Measurements from ENCODE around the gene GMPS. TPM values are rescaled to one million over a fixed set of nuclear protein-coding genes. Genes with fewer than 3 reads are reported as not detected.

Gene GMPS
- total and polyA plus RNA-seq, 2 of the 8 experiments (the other 6 are each of a cell fraction or from before 2014, with no cell fraction given): 57.7 to 175 TPM

- no peak overlapping the region for H4K5ac ChIP-seq (ENCODE audit: insufficient read length, low read depth, low read length)
- H2BK20ac ChIP-seq (ENCODE audit: low read length): no peak overlapping the region
- ChIA-PET POLR2A (ENCODE audit: partially characterized antibody) (no interaction called here), CTCF (ENCODE audit: partially characterized antibody) (no interaction called here)
- peaks cover 0 to 7% (median 3%) of the 10 kb centered on the region in 4 experiments; a peak in 4 of 7 replicates for H3K4me1 ChIP-seq (replicated peaks in 1 of 4; ENCODE audit: control insufficient read depth in 3 of 4, insufficient read depth in 4 of 4, low read length in 3 of 4)
- no peak overlapping the region for H3K4me2 ChIP-seq (ENCODE audit: insufficient read depth in 1 of 2, low read depth in 2 of 2, low read length in 2 of 2)
- H4K20me1 ChIP-seq (replicated peaks in 1 of 2; ENCODE audit: control insufficient read depth in 1 of 2, insufficient read depth in 2 of 2, low read length in 2 of 2): peaks cover 0 to 3% of the 10 kb centered on the region in 2 experiments
- no peak overlapping the region for H3K14ac ChIP-seq (ENCODE audit: insufficient read length)
- no peak overlapping the region for H4K91ac ChIP-seq (replicated peaks; ENCODE audit: insufficient read length, low read length)
- H3K23me2 ChIP-seq (ENCODE audit: low read depth, low read length): peaks cover 1% of the 10 kb centered on the region; the same call in 1 of the 2 replicates
- no peak overlapping the region for H2BK120ac ChIP-seq (replicated peaks; ENCODE audit: low read depth, low read length)
- H3K79me2 ChIP-seq (ENCODE audit: control insufficient read depth in 1 of 2, insufficient read depth in 2 of 2, low read length in 2 of 2): peaks cover 7 to 44% of the 10 kb centered on the region in 2 experiments
- H2AFZ ChIP-seq (ENCODE audit: low read length): no peak overlapping the region
- DNase-seq (ENCODE audit: low read depth in 1 of 2, low spot score in 2 of 2): no peak
- no peak overlapping the region for H3K9ac ChIP-seq (replicated peaks in 1 of 4; ENCODE audit: extremely low read depth in 1 of 4, low read depth in 3 of 4, low read length in 3 of 4)
- no peak overlapping the region for H2AK5ac ChIP-seq (ENCODE audit: low read depth, low read length)
- no peaks in the 10 kb centered on the region for H3K36me3 ChIP-seq (ENCODE audit: control insufficient read depth in 2 of 4, insufficient read depth in 4 of 4, low read length in 3 of 4)
- H3K23ac ChIP-seq (ENCODE audit: insufficient read length): no peak overlapping the region
- H4K8ac ChIP-seq (ENCODE audit: extremely low read depth, insufficient read depth, low read length): no peak overlapping the region
- no peak overlapping the region for H2BK15ac ChIP-seq (ENCODE audit: low read length)
- no peaks in the 10 kb centered on the region for H3K27me3 ChIP-seq (replicated peaks in 1 of 4; ENCODE audit: control insufficient read depth in 3 of 4, extremely low read depth in 1 of 4, insufficient read depth in 3 of 4, low read length in 3 of 4)
- no peak overlapping the region for H2BK12ac ChIP-seq (ENCODE audit: low read depth, low read length)
- no peak overlapping the region for H3K4me3 ChIP-seq (ENCODE audit: extremely low read depth in 1 of 4, insufficient read depth in 2 of 4, low read depth in 3 of 4, low read length in 4 of 4)
- H3K27ac ChIP-seq (ENCODE audit: low read depth, low read length): no peak overlapping the region
- FAIRE-seq: no peak
- H3K9me3 ChIP-seq (ENCODE audit: insufficient read depth in 2 of 2, low read depth in 1 of 2, low read length in 1 of 2): no peaks in the 10 kb centered on the region
- no peak overlapping the region for H2BK5ac ChIP-seq (ENCODE audit: low read depth, low read length)
- no peak for TF ChIP-seq RFX5 (IDR thresholded peaks at IDR 0.05; ENCODE audit: borderline replicate concordance, low read depth, low read length)
- no peak for TF ChIP-seq CBX8 (IDR thresholded peaks at IDR 0.05; ENCODE audit: borderline replicate concordance, low read depth, low read length)
- TF ChIP-seq GABPA (IDR thresholded peaks at IDR 0.05; ENCODE audit: borderline replicate concordance, insufficient read depth, low read length): no peak
- no peak for TF ChIP-seq SIX5 (IDR thresholded peaks at IDR 0.05; ENCODE audit: low read depth, low read length)
- no peak for TF ChIP-seq KDM5A (IDR thresholded peaks at IDR 0.05; ENCODE audit: low read length)
- TF ChIP-seq POLR2A (IDR thresholded peaks at IDR 0.05; ENCODE audit: control extremely low read depth in 1 of 2, low read depth in 2 of 2, low read length in 2 of 2): no peak
- TF ChIP-seq KDM1A (IDR thresholded peaks at IDR 0.05; ENCODE audit: borderline replicate concordance, low read length): no peak
- TF ChIP-seq TEAD4 (IDR thresholded peaks at IDR 0.05; ENCODE audit: low read depth, low read length): no peak
- TF ChIP-seq CREB1 (IDR thresholded peaks at IDR 0.05): no peak
- no peak for TF ChIP-seq BCL11A (IDR thresholded peaks at IDR 0.05; ENCODE audit: low read depth in 2 of 2, low read length in 2 of 2)
- no peak for TF ChIP-seq BACH1 (IDR thresholded peaks at IDR 0.05; ENCODE audit: low read length)
- no peak overlapping the region for H3K18ac ChIP-seq (ENCODE audit: extremely low read depth, low read length)
- H3K56ac ChIP-seq (replicated peaks; ENCODE audit: insufficient read length, low read depth, low read length): no peak overlapping the region
- H3K79me1 ChIP-seq (ENCODE audit: low read depth, low read length): peaks cover 4% of the 10 kb centered on the region; the same call in 1 of the 2 replicates
- WGBS, 2 experiments (ENCODE audit: extremely low coverage in 1 of 2, insufficient coverage in 1 of 2, insufficient read length in 1 of 2, insufficient replicate concordance in 2 of 2, low coverage in 1 of 2, low lambda C conversion rate in 2 of 2, missing lambda C conversion rate in 1 of 2): 96% methylated on average over 3 of the region's 3 CpGs; no CpG with 5 or more reads in 1 of the 2 experiments
- H3K4ac ChIP-seq (replicated peaks; ENCODE audit: insufficient read length, low read depth, low read length): no peak overlapping the region
Observed at GRCh38 chr3:155847993-155848392, 22.5 kb upstream of the GMPS start.

Data from H1 (cell line).